Pons (tissue), 1 donor: ENCODE measurements around the gene DNPEP.
"Not testable (repeated sequence)": the region's sequence is repeated elsewhere in the genome, so short reads cannot be mapped to it uniquely, and the experiment has no call there.

Experiments
- DNase-seq: peaks from one replicate; pipeline ENCODE4 v3.0.0-alpha.2; 2016; ENCODE audit warnings: low spot score

DNPEP gene

DNA sequence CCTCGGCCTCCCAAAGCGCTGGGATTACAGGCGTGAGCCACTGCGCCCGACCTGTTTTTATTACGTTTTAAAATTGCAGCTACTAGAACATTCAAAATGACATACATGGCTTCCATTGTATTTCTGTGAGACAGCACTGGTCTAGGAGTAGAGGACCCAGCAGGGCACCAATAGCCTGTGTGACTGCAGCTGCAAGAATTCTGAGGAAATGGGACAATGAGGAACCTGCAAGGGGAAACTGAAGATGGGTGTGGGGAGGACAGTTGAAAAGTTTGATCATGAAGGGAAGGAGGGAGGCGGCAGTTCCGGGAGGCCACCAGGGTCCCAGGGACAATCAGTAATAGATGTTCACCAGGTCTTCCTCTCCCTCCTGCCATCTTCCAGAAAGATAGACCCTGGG, 13.9 kb upstream of the DNPEP start:
- no peak for DNase-seq

GRCh38 chr2:219400562-219400961, 12.8 kb upstream of the DNPEP start:
- no peak for DNase-seq

DNA sequence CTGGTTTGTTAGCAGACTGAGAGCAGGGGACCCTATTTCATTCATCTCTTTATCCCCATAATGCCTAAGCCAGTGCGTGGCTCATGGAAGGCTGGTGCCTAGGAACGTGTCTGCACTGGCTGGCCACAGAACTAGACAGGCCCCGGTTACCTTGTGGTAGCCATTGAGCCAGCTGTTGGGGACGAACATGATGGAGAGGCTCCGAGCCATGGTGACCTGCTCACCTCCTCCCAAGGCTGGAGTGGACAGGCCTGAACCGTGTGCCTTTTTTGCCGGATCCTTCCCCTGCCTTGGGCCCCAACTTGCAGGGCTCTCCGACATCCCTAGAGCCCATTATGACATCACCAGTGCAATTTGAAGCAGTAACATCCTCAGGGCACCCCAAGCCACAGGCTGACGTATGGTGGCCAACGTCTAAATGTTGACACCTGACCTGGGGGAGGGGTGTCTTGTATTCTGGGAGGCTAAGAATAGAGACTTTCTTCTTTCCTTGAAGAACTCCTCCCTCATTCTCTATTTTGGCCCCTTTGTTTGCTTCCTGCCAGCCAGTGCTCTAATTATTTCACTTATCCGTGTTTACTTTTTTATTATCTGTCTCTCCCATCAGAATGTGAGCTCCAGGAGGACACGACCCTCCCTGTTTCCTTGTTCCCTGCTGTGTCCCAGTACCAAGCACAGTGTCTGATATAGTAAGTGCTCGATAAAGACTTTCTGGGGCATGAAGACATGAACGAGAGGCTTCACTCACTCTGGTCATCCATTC, 12.2 kb upstream of the DNPEP start:
- no peak for DNase-seq

GRCh38 chr2:219398721-219399363, 11.1 kb upstream of the DNPEP start:
- DNase-seq: no peak

GRCh38 chr2:219396863-219397457, 9.2 kb upstream of the DNPEP start:
- DNase-seq: no peak

DNA sequence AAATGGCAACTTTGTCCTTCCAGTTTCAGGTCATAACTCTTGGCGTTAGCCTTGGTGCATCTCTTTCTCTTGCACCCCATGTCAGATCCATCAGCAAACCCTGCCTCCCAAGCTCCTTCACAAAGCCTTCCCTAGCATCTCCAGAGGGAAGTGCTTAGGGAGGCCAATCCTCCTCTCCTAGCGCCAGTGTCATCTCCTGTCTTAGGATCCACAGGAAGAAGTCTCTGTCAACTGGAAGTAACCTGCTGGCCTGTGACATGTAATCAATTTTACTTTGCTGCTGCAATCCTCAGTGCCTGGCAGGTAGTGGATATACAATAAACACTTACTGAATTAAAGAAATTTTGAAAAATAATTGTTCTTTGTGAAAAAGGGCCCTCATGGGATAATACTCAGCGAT, 7.9 kb upstream of the DNPEP start:
- no peak for DNase-seq

DNA sequence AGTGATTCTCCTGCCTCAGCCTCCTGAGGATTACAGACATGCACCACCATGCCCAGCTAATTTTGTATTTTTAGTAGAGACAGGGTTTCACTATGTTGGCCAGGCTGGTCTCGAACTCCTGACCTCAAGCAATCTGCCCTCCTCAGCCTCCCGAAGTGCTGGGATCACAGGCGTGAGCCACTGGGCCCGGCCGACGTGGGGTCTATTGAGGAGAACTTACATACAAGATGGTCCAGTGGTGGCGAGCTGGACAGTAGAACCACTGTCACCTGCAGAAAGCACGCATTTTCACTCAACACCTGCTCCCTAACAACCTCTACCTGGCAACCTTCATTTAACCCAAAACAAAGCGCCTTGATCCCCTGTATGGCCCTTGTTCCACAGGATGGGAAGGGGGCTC, 7.3 kb upstream of the DNPEP start:
- DNase-seq: not testable (repeated sequence)

- DNase-seq: no peak
These were observed 5.0 kb upstream of the DNPEP start for GRCh38 chr2:219392754-219393153.

- DNase-seq: no peak
These were observed 1.1 kb upstream of the DNPEP start for GRCh38 chr2:219388907-219389156.

DNA sequence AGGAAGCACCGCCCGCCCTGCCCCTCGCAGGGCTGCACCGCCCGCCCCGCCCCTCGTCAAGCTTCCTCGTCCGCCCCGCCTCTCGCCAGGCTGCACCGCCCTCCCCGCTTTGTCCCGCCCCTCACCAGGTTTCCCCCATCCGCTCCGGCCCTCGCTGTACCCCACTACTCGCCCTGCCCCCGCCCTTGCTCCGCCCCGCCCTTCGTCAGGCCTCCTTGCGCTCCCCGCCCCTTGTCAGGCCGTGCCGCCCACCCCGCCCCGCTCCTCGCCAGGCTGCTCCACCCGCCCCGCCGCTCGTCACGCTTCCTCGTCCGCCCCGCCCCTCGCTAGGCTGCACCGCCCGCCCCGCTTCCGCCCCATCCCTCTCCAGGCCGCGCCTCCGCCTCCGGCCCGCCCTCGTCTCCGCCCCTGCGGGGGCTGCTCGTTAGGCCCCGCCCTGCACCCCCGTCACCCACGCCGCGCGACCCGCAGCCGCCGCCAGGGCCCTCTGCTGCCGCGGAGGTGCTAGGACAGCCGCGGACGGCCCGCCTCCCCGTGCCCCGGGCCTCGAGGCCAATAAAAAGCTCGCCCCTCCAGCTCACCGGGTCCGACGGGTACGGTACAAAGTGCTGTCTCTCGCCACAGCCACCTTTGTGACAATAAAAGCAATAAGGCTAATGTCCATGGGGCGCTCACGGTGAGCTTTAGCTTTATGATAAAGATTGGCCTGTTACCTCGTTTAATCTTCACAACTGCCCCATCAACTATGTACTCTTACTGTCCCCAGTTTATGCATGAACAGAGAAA, 602 bp upstream of the DNPEP start:
- peak; percentile 93 for DNase-seq

- no peak for DNase-seq
These were observed 1.0 kb downstream of the DNPEP start for GRCh38 chr2:219386532-219387280.

- DNase-seq: no peak
These were observed 1.7 kb downstream of the DNPEP start for GRCh38 chr2:219385958-219386520.

GRCh38 chr2:219384859-219385258, 2.9 kb downstream of the DNPEP start:
- DNase-seq: no peak

GRCh38 chr2:219384083-219384713, 3.5 kb downstream of the DNPEP start:
- no peak for DNase-seq

- no peak for DNase-seq
These were observed 6.3 kb downstream of the DNPEP start for GRCh38 chr2:219381448-219381847.

DNA sequence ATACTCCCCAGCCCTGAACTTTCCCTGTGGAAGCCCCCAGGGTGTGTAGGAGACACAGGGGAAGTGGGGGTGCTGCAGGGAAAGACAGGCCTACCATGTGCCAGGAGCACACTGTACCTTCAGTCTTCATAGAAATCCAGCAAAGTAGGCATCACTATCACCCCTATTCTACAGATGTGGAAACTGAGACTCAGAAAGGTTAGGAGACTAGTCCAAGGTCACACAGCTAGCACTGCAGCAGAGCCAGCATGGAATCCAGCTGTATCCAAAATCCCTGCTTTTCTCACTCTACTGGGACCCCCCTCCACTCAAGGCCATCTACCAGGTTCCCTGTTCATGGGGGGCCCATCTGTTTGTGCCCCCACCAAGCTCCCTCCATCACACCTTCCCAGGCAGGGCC, 6.8 kb downstream of the DNPEP start:
- no peak for DNase-seq

GRCh38 chr2:219378163-219378851, 9.4 kb downstream of the DNPEP start:
- DNase-seq: no peak

DNA sequence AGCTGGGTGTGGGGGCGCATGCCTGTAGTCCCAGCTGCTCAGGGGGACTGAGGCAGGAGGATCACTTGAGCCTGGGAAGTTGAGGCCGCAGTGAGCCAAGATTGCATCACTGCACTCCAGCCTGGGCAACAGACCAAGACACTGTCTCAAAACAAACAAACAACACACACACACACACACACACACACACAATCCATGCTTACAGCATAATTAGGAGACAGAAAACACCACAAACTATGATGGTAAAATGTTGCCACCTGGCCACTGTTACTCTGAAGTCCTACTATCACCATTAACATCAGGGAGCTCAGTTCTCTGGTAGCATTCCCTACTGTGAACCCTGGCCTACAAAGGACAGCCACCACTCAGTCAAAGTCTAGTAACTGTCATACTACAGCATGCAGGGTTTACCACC, 18.3 kb downstream of the DNPEP start:
- DNase-seq: no peak

GRCh38 chr2:219368690-219369191, 19.0 kb downstream of the DNPEP start:
- DNase-seq: no peak

DNA sequence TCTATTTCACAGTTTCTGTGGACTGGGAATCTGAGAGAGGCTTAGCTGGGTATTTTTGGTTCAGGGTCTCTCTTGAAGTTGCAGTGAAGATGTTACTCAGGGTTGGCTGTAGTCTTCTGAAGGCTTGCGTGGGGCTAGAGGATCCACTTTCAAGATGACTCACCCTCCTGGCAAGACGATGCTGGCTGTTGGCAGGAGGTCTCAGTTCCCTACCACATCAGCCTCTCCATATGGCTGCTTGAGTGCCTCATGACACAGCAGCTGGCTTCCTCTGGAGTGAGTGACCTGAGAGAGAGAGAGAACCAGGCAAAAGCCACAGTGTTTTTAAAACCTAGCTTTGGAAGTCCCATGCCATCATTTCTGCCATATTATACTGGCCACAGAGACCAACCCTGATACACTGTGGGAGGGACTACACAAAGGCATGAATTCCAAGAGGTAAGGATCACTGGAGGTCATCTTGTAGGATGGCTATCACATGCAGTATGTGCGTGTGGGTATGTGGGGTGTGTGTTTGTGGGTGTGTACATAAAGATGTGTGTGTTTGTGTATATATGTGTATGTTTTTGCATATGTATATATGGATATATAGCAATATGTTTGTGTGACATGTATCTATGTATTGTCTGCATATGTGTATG, 25.1 kb downstream of the DNPEP start:
- peak; percentile 47 for DNase-seq
